ENCODE measurements around the gene KCNG4. TPM values are rescaled to one million over a fixed set of nuclear protein-coding genes. Genes with fewer than 3 reads are reported as not detected.

KCNG4 gene
- total RNA-seq, 1 experiment from 2014 or later, result not detected

- TF ChIP-seq, protein P1, sequence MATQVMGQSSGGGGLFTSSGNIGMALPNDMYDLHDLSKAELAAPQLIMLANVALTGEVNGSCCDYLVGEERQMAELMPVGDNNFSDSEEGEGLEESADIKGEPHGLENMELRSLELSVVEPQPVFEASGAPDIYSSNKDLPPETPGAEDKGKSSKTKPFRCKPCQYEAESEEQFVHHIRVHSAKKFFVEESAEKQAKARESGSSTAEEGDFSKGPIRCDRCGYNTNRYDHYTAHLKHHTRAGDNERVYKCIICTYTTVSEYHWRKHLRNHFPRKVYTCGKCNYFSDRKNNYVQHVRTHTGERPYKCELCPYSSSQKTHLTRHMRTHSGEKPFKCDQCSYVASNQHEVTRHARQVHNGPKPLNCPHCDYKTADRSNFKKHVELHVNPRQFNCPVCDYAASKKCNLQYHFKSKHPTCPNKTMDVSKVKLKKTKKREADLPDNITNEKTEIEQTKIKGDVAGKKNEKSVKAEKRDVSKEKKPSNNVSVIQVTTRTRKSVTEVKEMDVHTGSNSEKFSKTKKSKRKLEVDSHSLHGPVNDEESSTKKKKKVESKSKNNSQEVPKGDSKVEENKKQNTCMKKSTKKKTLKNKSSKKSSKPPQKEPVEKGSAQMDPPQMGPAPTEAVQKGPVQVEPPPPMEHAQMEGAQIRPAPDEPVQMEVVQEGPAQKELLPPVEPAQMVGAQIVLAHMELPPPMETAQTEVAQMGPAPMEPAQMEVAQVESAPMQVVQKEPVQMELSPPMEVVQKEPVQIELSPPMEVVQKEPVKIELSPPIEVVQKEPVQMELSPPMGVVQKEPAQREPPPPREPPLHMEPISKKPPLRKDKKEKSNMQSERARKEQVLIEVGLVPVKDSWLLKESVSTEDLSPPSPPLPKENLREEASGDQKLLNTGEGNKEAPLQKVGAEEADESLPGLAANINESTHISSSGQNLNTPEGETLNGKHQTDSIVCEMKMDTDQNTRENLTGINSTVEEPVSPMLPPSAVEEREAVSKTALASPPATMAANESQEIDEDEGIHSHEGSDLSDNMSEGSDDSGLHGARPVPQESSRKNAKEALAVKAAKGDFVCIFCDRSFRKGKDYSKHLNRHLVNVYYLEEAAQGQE (IDR thresholded peaks at IDR 0.05; ENCODE audit: low read depth), result no peak
- TF ChIP-seq YY1 (IDR thresholded peaks at IDR 0.05; ENCODE audit: extremely low read depth, insufficient replicate concordance, low read depth, low read length), result no peak
- no peak for TF ChIP-seq ZFX (IDR thresholded peaks at IDR 0.05)
- TF ChIP-seq, protein P2, sequence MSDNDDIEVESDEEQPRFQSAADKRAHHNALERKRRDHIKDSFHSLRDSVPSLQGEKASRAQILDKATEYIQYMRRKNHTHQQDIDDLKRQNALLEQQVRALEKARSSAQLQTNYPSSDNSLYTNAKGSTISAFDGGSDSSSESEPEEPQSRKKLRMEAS (IDR thresholded peaks at IDR 0.05), result no peak
- TF ChIP-seq, protein P3, sequence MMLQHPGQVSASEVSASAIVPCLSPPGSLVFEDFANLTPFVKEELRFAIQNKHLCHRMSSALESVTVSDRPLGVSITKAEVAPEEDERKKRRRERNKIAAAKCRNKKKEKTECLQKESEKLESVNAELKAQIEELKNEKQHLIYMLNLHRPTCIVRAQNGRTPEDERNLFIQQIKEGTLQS (IDR thresholded peaks at IDR 0.05), result no peak
- TF ChIP-seq SIN3A (IDR thresholded peaks at IDR 0.05; ENCODE audit: low read depth), result no peak
- TF ChIP-seq ZNF274 (IDR thresholded peaks at IDR 0.05; ENCODE audit: low read depth, low read length), result no peak
- TF ChIP-seq EGR1 (IDR thresholded peaks at IDR 0.05; ENCODE audit: low read depth), result no peak
Observed at GRCh38 chr16:84199861-84200260, 40.0 kb downstream of the KCNG4 start (continued).

DNA sequence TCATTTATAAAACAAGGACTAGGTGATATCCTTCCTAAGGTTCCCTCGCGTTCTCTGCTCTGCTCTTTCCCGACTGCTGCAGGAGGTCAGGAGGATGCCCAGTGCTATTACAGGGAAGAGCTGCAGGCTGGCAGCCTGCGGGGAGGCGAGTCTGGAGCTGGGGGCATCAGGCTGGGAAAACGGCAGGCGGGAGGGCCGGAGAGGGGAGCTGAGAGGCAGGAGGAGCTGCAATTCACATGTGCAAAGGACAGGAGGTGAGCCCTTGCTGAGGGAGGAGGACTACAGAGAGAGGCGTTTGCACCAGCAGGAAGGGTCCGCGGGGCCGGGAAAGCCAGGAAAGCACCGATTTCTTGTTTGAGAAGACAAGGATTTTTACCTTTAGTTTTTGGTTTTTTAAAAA is 40.7 kb downstream of the KCNG4 start:
- no peak overlapping the region for H3K4me2 ChIP-seq (ENCODE audit: low read length)
- ATAC-seq (no peak), DNase-seq (ENCODE audit: low read depth, low spot score) (no peak)
- intact Hi-C loops (cut with micrococcal nuclease), result no loop called here
- RAD21 ChIA-PET (ENCODE audit: low non-redundant PET in 1 of 2, low total read pairs in 2 of 2, uncharacterized antibody in 2 of 2, unreplicated experiment in 2 of 2), result no interaction called here
- no peaks in the 10 kb centered on the region for H3K9me3 ChIP-seq (ENCODE audit: control insufficient read depth in 1 of 2, insufficient read depth in 1 of 2, low read depth in 1 of 2, low read length in 2 of 2)
- no peak overlapping the region for H3K4me3 ChIP-seq (replicated peaks in 1 of 2; ENCODE audit: low read depth in 1 of 2, low read length in 2 of 2)
- CTCF ChIA-PET, result interaction anchor here (1.2 kb wide), 1 partner anchor 109 kb away, joined by 3 read pairs; no protein-coding TSS in a partner anchor
- no TSS peak for BruUV-seq (replicated peaks)
- H3K27ac ChIP-seq (ENCODE audit: low read depth, low read length), result no peak overlapping the region
- H3K79me2 ChIP-seq (ENCODE audit: insufficient read depth, low read length), result no peaks in the 10 kb centered on the region
- POLR2A ChIA-PET, result no interaction called here
- TF ChIP-seq, protein P1 (IDR thresholded peaks at IDR 0.05; ENCODE audit: low read depth), result no peak
- H3K27me3 ChIP-seq (ENCODE audit: insufficient read depth, low read length), result no peaks in the 10 kb centered on the region
- peaks cover 0 to 7% of the 10 kb centered on the region in 2 experiments; a peak in 1 of 4 replicates for H3K4me1 ChIP-seq (ENCODE audit: control insufficient read depth in 1 of 2, insufficient read depth in 2 of 2, low read length in 2 of 2)
- H3K9me2 ChIP-seq (ENCODE audit: insufficient read depth), result no peaks in the 10 kb centered on the region
- H3K9ac ChIP-seq (ENCODE audit: low read length), result no peak overlapping the region
- H2AFZ ChIP-seq (ENCODE audit: low read depth, low read length, poor library complexity, severe bottlenecking), result no peak overlapping the region
- no peaks in the 10 kb centered on the region for H3K36me3 ChIP-seq (ENCODE audit: control insufficient read depth in 1 of 2, insufficient read depth in 2 of 2, low read length in 2 of 2)
- H4K20me1 ChIP-seq (ENCODE audit: insufficient read depth), result no peaks in the 10 kb centered on the region

Data from HCT116 (cell line).